HG03521 (cell line): Measurements from ENCODE around the gene CTBP2.

ENCODE experiments used
- ATAC-seq: cut with Tn5 transposase; IDR thresholded peaks from one replicate; pipeline ENCODE4 v1.9.1; 2021; ENCODE audit warnings: mild to moderate bottlenecking, moderate library complexity; ENCODE audit not compliant: unreplicated experiment

Gene CTBP2

DNA sequence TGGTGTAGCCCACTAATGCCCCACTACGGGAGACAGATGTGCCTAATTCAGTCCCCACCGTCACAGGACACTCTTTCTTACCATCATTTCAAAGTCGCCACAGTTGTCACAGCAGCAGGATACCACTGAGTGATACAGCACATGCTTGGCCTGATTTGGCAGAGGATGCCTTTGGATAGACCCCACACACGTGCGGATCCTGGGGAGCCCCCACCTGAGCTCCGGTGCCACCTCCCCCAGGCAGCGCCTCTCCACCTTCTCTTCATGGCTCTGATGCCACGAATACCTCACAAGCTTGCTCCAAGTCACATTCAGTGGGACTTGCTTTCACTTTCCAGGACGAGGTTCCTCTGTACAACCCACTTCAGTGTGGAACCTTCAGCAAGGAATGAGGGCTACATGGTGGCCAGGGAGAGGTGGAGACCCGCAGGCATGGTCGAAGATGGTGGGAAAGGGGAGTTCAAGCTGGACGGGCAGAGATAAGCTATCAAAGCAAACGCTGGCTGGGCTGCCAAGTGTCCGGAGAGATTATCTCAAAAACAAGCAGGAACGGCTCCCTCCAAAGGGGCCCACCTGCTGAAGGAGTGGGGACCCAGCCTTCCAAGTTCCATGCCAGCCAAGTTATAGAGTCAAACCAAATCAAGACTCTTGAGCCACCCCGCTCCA is 111.0 kb downstream of the CTBP2 start:
- ATAC-seq: no peak

DNA sequence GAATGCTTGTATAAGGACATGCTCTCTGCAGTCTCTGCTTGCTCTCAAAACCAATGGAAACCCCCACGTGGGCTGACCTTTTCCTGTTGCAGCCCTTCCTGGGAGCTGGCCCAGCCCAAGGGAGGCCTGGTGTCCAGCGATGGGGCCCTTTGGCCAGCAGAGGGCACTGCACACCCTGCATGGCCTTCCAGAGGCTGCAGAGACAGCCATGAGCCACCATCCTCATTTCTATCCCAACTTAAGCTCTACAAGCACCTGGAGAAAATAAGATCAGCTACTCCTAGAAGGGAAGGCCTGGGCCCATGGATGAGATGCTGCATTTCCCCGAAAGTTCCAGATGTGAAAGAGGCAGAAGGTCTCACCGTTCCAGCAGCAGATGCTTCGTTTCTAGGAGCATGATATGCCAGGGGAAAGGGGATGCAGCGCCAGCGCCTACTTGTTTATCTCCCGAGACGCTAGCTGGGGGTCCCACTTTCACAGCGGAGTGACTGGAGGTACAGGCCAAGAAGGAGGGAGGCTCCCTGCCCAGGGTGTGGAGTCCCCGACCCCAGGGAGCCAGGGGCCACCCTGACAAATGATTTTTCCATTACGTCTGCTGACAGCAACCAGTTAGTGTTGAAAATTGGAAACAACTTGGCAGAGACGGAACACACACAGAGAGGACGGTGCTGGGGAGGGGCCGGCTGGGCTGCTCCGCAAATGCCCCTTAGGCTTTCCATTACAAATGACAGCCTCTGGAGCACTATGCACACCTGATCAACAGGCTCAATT is 112.1 kb downstream of the CTBP2 start:
- peak; percentile 79 for ATAC-seq

DNA sequence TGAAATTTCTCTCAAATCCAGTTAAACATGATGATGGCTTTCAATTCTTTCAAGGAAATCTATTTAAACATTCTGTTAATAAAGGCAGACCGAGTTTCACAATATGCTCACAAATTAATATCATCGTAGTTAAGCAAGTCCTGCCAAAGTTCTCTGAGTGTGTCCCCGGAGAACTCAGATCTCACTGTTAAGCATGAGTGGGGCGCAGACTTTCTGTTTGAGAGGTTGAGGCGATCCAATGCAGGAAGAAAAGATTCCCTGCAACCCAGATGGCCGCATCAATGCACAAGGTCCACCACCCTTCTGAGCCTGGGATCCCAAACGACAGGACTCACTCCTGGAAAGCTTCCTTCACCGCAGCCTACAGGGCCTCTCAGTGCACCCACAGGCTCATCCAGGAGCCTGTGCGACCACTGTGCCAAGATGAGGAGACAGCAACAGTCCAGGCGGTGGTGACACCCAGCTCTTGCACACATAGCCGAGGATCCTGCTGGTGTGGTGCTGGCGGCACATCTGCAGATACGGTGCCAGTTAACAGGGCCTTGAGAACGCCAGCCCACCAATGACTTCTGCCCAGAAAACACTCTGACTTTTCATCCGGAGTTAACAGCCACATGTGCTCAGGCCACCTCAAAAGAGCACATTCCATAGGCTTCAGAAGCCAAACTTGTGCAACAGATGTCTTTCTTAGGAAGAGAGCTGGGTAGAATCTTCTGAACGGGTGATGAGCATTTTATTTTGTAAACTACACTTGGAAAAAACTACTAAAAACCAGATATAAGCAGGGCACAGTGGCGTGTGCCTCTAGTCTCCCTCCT is 116.3 kb downstream of the CTBP2 start:
- ATAC-seq: no peak

DNA sequence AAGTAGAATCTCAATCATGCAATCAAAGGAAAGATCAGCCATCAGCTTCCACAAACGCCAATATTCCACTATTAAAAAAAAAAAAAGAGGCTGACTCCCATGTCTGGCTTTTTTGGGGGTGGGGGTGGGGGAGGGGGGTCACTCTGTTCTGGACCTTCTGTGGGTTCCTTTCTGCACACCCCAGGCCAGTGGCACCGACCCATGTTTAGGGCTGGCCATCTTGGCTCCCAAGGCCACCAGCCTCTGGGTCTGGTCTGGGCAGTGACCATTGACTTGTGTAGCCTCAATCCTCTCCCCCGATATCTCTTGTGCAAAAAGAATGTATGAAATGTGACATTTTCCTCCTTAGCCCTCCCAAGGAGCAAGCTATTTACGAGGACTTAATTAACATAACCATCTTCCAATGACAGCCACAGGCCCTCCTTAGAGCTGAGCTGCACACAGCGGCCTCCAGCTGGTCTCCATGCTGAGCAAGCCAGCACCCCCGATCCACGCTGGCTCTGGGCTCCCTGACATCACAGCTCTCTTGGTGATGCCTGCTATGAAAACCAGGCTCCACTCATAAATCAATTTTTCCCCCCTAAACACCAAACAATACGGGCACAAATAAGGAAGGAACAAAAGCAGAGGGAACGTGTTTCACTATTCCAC is 118.4 kb downstream of the CTBP2 start:
- ATAC-seq: no peak

DNA sequence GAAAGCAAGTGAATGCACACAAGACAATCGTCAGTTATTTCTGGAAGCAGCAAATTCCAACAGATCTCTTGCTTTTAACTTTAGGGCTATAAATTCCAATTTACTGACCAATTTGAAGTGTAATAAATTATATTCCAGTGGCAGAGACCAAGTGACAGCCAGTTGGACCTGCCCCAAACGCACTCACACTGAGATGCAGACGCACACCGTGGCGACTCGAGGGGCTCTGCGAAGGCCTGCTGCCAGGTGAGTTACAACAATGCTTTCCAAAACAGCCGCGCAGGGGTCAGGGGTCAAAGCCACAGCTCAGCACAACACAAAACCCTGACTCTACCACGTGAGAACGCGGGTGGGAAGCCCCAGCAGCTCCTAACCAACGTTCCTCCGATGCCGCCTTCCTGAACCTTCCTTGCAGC is 121.0 kb downstream of the CTBP2 start:
- ATAC-seq: no peak

DNA sequence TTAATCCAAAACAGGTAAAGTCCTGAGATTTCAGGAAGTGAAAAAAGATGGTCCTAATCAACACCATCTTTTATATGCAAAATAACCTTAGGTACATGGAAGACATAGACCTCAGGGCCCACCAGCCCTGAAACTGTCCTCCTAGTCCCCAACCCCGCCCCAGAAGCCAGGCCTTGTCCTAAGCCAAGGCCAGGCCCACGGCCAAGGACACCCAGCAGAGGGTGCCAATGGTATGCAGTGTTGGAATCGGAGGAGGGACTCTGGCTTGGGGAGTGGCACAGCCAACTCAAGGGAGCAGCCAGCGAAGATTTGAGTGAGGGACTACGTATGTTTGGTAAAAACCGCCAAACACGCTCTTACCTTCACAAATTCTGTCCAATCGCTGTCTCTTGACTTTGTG is 121.7 kb downstream of the CTBP2 start:
- no peak for ATAC-seq

DNA sequence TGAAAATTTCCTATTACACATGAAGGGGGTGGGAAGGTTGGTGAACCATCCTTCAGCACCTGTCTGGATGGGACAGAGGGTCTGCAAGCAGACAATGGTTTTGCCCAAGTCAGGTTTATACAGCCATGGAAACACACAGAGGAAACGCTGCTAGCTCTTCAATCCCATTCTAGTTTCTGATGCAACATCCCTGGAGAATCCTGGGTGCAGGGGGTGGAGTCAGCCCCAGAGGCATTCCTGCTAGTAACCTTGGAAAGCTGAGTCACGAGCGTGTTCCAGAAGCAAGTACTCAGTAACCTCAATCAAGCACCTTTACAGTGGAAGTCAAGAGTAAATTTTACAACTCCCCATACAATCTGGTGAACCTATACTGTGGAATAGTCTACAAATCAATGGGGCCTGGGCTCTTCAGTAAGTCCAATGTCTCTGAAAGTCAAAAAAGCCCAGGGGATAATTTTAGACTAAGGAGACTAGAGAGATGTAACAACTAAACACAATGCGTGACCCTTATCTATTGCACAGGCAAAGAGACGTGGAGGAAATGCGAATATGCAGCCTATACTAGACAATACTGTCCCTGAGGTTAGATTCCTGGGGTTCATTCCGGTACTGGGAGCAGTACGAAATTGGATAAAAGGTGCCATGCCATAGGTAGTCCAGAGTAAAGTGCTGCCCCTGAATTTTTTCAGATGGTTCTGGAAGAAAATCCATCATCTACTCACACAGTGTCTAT is 123.1 kb downstream of the CTBP2 start:
- no peak for ATAC-seq

DNA sequence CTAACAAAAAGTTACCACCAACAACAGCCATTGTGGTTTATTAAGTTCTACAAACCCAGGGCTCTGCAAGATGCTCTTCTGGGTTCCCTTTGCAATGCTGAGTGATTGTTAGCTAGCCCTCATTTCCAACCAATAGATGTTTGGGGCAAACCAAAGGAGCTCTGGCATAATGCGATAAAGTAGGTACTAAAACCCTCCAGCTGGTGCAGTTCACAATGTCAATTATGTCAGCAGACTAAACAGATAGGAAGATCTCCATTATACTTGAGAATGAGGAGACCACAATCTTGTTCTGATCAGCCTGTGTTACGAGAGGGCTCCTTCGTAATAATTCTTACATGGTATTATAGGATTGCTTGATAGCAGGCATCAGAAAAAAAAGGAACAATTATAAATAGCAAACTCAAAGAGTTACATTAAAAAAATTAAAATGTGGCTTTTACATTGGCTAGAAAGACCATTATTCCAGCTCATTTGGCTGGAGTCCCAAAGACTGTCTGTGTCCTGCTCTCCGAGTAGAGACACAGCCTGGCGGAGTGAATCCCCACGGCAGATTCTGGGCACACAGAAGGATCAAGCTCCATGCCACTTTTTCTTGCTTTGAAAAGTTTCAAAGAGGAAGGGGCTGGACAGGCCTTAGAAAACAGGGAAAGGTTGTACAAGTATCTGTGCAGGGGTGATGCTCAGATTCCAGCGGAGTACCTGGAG is 124.6 kb downstream of the CTBP2 start:
- no peak for ATAC-seq

DNA sequence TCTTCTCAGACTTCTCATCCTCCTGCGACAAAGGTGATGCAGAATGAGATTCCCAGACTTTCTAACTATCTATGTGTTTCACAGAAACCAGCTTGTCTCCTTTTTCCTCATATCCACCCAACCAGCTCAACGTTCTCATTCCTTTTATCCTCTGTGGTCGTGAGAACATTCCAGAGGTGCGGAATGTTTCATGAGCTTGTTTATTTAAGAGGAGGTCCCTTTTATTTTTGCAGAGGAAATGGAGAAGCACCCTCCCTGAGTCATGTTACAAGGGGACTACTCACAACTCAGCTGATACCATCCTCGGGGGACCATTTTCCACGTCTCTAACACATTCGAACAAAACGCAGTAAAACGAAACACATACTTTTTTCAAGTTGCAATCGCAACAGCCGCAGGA is 125.2 kb downstream of the CTBP2 start:
- ATAC-seq: no peak

DNA sequence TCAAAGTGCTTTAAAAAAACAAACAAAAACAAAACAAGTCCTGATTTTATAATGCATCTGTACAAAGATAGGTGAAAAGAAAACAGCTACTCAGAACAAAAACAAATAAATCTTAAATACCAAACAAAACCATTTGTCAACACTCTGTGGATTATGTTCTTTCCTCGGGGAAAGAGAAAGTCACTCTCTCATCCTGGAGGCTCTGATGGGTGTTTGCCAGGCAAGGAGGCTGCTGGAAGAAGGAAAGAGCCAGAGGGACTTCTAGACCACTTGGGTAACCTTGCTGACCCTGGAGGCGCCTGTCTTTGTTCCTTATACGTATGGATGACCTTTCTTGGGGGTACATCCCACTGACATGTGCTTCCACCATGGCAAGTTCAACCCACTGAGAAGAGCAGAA is 125.7 kb downstream of the CTBP2 start:
- no peak for ATAC-seq

DNA sequence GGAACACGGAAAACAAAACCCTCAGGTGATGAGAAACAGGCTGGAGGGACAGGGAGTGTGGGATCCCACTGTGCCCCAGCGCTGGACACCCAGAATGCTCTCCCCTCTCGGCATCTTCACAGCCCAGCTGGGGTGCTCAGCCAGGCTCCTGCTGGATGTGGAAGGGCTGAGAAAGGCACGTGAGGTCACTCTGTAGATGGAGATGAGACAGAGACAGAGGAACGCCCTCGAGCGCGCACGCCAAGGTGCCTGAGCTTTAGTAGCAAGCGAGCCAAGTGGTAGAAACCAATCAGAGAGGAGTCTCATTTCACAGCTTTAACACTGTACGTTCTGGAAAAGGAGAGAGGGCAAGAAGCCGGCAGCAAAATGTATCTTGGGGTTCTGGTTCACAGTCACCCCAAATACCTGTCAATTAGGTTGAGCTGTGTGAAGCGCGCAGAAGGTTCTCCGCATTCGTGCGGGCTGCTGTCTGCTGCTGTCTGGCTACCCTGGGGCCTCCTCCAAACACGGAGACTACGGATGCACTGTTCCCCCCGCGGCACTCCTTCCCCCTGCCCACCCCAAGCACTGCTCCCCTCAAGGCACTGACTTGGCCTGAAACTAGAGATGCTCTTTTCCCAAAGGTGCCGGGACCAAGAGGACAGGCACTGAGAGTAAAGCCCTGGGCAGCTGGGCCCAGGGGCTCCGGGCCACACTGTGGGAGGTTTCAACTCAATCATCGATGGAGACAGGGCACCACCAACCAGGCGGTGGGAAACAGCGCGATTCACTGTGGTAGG is 127.0 kb downstream of the CTBP2 start:
- ATAC-seq: no peak

DNA sequence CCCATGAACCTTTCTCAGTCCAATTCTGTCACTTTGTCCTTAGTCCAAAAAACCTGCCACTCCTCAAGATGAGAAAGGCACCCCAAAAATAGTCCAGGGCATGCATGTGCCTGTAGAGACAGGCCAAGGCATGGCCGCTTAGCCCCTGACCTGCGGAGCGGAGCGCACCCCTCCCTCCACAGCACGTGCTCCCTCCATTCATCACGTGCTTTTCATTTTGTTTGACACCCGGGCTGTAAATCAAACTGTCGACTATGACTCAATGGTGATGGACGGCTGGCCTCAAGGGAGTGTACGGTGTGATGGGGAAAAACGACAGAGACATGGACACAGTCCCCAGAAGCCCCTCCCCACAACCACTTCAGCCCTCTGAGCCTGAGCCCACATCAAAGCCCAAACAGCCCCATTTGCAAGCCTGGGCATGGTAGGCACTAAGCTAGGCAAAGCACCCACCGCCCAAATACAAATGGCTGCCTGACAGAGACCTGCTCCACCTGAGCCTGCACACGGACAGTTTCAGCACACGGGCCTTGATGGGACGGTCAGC is 127.8 kb downstream of the CTBP2 start:
- no peak for ATAC-seq

DNA sequence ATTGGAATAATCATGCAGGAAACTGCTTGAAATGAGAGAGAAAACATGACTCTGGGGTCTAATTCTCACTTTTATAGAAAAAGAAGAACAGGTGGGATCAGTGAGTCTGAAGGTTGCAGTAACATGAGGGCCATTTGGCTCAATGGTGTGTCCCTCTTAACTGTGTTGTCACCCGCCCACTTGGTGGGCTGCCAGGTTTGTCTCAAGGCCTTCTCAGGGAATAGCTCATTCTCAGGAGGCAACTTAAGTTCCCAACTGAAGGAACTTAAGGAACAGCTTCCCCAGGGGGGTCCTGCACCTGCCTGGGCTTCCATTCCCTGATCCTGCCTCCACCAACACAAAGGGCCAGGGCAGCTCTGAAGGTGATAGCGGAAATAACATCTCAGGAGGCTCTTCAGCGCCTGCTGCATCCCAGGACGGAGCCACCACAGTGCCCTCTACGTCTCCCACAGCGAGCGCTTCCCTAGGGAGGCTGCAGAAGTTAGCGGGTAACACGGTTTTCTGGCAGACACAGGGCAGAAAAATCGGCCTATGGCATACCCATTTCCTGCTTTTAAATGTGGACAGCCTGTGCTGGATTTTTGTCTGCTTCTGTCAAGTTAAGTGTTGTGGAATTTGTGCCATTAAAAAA is 129.7 kb downstream of the CTBP2 start:
- no peak for ATAC-seq

DNA sequence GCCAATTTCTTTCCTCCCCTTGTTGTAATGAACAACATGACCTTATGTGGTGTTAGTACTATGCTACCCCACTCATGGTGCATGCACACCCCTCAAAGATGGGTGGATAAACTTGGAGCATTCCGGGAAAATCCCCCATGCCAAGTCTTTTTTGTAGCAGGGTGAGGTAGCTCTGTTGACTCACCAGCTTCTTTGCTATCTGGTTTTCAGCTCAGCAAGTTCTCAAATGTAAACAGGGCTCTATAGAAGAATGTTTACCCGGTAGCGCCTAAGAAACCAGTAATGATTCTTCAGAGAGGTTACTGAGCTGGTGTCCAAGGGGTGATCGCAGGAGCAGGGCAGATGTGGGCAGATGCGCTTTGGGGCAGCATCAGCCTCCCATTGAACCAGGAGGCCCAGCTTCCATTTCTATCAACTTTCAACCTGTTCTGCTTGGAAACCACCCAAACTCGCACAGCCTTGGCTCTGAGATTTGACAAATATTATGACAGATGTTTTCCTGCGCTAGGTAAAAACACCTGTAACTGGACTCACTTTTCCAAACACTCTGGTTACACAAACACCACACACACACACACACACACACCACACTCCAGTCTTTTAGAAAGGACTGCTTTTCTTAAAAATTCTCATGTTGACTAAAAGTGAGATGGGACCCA is 130.7 kb downstream of the CTBP2 start:
- no peak for ATAC-seq

DNA sequence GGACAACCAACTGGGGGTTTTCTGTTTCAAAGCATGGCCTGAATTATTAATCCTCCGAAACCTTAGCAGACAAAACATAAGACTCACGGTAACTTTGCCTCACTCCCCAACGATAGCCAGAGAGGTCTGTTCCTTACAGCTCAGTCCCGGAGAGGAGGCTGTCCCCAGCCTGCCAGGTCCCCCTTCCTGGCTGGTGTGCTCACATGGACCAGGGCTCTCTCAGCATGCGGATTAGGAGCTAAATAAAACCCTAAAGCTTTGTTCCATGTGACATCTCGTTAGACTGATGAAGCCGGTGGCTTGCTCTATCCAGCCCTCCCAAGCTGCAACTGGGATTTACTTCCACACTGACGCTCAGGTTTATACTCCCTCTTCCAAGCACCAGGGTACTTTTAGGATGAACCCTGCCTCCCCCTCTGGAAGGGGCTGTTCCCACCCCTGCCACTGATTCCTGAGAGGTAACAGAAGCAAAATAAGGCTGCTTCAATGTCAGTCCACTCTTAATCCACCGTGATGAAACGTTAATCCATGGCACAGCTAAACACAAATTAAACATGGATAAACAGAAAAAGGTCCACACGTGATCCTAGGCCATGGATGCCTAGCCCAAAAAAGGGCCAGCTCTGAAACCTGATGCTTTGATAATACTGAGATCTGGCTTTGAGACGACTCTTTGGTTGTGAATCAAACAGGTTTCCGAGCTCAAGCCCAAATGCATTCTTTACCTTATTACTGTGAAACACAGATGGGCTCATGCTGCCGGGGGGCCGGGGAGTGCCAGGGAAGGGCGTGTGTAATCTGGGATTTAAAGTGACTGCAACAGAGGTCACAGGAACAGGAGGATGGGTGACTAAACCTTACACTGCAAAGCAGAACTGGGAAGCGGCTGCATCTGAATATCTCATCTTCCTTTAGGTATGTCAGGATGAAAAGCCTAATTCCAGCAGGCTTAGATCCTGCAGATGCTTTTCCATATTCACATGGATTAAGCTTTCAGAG is 132.2 kb downstream of the CTBP2 start:
- ATAC-seq: no peak

DNA sequence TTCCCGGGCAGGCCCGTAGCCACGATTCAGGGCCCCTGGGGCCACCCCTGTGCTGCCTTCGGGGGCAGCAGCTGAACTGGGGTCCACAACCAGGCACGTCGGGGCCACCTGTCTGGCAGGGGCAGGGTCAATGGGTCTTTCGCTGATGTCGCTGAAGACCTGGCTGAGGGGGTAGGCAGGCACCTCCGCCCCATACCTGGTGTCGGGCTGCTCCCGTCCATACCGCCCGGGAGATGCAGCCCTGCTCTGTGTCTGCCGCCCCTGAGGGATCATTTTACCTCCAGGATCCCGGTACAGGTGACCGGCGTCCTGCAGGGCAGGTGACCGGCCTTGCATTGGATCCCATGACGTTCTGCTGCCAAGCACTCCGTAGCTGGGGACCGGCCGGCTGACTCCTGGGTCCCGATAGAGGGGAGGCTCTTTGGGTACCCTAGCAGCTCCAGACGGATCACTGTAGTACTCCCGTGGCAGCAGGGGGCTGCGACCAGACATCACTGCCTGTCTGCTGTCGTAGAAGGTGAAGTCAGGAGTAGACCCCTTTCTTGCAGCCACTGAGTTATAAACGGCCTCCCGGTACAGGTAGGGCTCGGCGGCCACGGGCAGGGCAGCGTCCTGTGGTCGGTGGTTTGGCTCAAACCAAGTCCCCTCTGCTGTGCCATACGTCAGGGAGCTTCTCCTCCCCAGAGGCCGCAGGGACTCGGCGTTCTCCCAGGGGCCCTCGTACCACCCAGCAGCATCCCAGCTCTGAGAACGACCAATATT is 133.2 kb downstream of the CTBP2 start:
- no peak for ATAC-seq
